Fibroblast of skin of right quadriceps (primary cell): ENCODE data around the gene KCNQ1.

Experiments
- DNase-seq: peaks from one replicate; pipeline ENCODE4 v3.0.0-alpha.2; 2013

KCNQ1 gene

GRCh38 chr11:2693271-2694261, 248.8 kb downstream of the KCNQ1 start:
- DNase-seq, result no peak

DNA sequence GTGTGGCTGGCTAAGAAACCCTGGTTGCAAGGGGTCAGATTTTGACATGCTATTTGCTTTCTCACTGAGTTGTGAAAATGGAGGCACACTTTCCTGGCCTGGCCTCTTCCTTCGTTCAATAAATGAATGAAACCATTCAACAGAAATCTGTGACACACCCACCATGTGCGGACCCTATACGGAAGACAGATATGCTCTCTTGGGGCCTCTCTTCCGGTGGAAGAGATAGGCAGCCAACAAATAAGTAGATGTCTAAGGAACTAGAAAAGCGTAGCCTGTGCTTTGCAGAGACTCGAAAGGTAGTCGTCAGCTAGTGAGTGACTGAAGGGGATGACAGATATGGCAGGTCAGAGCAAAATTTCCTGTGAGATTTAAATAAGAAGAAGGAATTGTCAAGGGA, 249.7 kb downstream of the KCNQ1 start:
- DNase-seq, result no peak

- DNase-seq, result no peak
Measured at GRCh38 chr11:2694995-2695939, 250.5 kb downstream of the KCNQ1 start.

- DNase-seq, result no peak
Measured at GRCh38 chr11:2696455-2696854, 251.6 kb downstream of the KCNQ1 start.

- no peak for DNase-seq
Measured at GRCh38 chr11:2697866-2698265, 253.1 kb downstream of the KCNQ1 start.

GRCh38 chr11:2698386-2699184, 253.8 kb downstream of the KCNQ1 start:
- DNase-seq, result no peak

- no peak for DNase-seq
Measured at GRCh38 chr11:2699185-2699530, 254.3 kb downstream of the KCNQ1 start.

GRCh38 chr11:2699531-2700414, 255.0 kb downstream of the KCNQ1 start, which contains the start of gene KCNQ1OT1:
TSS of gene KCNQ1OT1 (minus strand) at chr11:2699994.
- peak; percentile 94 for DNase-seq

- peak; percentile 26 for DNase-seq
Measured at GRCh38 chr11:2700415-2701211, 255.8 kb downstream of the KCNQ1 start.

GRCh38 chr11:2701230-2701629, 256.4 kb downstream of the KCNQ1 start:
- DNase-seq, result no peak

GRCh38 chr11:2701898-2702434, 257.2 kb downstream of the KCNQ1 start:
- DNase-seq, result no peak

DNA sequence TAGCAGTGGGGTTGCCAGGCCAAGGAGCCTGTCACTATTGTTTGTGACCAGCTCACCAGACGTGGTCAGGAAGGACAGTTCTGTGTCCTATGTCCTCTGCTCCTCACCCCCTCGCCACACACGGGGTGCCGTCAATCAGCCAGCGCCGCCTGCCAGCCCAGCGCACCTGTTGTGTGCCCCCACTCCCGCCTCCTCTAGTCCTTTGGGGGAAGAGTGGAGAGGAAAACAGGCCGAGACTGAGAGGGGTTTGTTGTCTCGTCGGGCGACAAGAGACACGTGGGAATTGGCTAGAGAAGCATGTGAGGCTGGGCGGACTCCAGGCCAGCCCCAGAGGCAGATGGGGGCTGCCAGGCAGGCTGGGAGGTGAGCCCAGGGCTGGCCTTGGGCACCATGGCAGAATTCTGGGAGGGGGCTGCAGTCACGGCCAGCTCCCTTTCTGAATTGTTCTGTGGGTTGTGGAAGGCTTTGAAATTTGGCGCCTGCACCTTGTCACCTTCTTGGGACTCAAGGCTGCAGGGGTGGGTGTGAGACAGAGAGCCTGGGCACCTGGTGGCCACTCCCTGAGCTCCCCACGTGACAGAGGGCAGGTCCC, 258.1 kb downstream of the KCNQ1 start:
- DNase-seq, result no peak

GRCh38 chr11:2703363-2704141, 258.7 kb downstream of the KCNQ1 start:
- peak; percentile 74 for DNase-seq

DNA sequence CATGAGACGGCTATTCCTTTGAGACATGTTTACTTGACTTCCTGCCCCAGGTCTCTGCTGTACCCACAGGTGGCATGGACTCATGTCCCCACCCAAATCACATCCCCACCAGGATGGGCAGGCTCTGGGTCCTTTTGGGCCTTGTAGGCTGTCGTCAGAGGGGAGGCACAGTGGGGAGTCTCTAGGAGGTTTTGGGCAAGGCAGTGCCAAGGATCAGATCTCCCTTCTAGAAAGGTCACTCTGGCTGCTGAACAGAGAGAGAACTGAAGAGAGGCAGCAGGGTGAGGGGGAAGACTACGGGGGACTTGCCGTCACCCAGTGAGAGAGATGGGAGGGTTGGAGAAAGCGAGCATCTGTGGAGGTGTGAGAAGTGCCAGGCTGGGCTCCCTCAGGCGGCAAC, 259.5 kb downstream of the KCNQ1 start:
- DNase-seq, result no peak

DNA sequence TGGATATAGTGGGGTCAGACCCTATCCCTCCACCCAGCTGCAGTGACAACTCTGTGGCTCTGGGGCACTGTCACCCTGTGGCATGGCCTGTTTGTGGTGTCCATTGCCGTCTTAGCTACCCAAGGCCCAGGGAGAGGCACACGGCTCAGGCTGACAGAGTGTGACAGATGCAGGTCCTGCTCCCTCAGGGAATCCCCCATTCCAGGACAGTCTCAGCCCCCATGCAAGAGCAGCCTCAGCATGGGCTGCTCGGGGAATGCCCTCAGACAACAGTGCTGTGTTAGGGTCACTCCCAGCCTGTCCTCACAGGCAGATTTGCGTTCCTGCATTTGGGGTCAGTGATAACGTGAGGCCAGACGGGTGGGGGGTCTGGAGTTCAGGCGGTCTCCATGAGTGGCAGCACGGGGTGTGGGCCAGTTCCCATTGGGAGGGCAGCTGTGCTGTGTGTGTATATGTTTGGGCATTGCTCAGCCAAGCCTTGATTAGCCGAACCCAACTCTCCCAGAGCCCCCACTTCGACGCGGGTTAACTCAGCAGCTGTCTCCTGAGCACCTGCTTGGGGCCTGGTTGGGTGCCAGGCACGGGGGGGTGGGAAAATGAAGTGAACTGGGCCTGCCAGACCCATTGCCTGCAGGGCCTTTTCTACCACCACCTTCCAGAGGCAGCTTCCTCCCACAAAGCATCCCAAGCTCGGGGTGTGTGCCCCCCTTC, 260.2 kb downstream of the KCNQ1 start:
- DNase-seq, result no peak

GRCh38 chr11:2706321-2706720, 261.5 kb downstream of the KCNQ1 start:
- DNase-seq, result no peak

GRCh38 chr11:2707736-2708135, 262.9 kb downstream of the KCNQ1 start:
- no peak for DNase-seq

- no peak for DNase-seq
Measured at GRCh38 chr11:2708151-2708581, 263.4 kb downstream of the KCNQ1 start.
